Activated CD4-positive, alpha-beta T cell treated with anti-CD3 and anti-CD28 coated beads, Interleukin-2, Interleukin-4, amounts not matched to agents 100 ng/mL and 50 ng/mL, durations not matched to agents 16 hours and 8 hours (primary cell): ENCODE measurements around the gene ZBTB7C.

Source experiments
- DNase-seq: peaks from one replicate; pipeline ENCODE4 v3.0.0-alpha.2; 2020; ENCODE audit warnings: low spot score

The ZBTB7C gene

GRCh38 chr18:48324651-48325050, 84.5 kb downstream of the ZBTB7C start:
- DNase-seq = no peak

GRCh38 chr18:48323151-48323550, 86.0 kb downstream of the ZBTB7C start:
- DNase-seq = no peak

GRCh38 chr18:48321536-48321935, 87.6 kb downstream of the ZBTB7C start:
- DNase-seq = no peak

GRCh38 chr18:48321121-48321520, 88.1 kb downstream of the ZBTB7C start:
- no peak for DNase-seq

GRCh38 chr18:48320639-48320945, 88.6 kb downstream of the ZBTB7C start:
- no peak for DNase-seq

- DNase-seq = no peak
Observed at GRCh38 chr18:48319801-48320638, 89.2 kb downstream of the ZBTB7C start.

DNA sequence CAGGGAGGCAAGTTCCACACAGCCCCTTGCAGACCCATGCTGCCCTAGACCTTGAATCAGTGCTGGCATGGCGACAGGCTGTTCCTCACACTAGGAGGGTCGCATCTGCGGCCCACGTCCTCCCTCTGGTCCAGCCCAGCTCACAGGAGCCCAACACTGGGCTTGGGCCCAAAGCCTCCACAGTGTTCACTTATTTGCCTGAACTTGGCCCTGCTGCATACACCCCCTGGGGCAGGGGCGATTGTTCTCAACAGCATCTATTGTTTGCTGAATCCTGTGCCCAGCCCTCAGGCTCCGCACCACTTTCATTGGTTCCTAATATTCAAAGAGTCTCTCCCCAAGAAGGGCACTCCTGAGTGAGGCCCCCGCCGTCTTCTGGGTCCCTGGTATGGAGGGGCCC, 90.7 kb downstream of the ZBTB7C start:
- DNase-seq = no peak

DNA sequence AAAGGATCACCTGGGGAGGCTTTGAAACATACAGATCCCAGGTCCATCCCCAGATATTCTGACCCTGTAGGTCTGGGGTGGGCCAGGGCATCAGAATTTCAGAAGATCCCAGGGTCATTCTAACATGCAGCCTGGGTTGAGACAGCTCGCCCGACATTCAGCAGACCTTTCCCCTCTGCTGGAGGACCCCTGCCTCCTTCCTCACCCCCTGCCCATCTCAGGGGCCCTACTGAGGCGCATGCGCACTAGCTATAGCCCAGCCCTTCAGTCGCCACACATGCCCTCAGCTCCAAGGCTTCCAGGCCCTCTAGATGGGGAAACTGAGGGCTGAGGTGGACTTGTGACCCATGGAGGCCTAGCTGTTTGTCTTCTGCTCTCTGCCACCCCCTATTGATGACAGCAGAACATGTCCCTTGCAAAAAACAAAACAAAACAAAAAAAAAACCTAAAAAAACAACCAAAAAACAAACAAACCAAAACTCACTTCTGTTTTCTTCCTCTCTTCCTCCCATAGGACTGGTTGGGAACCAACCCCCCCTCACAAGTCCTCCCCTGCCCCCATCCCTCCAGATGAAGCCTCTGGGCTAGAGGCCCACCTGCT, 91.3 kb downstream of the ZBTB7C start:
- no peak for DNase-seq

DNA sequence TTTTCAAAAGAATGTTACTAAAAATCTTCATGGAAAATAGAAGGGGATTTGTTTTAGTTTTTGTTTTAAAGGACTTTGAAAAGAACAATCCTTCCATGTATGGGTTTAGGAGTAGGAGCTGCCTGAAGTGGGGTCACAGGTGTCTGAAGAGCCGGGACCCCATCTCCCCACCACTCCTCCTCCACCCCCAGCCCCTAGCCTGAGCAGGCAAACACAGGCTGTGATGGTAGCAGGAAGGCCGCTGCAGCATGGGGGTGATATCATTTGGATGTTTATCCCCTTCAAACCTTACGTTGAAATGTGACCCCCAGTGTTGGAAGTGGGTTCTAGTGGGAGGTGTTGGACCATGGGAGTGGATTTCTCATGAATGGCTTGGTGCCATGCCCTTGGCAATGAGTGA, 93.0 kb downstream of the ZBTB7C start:
- no peak for DNase-seq

DNA sequence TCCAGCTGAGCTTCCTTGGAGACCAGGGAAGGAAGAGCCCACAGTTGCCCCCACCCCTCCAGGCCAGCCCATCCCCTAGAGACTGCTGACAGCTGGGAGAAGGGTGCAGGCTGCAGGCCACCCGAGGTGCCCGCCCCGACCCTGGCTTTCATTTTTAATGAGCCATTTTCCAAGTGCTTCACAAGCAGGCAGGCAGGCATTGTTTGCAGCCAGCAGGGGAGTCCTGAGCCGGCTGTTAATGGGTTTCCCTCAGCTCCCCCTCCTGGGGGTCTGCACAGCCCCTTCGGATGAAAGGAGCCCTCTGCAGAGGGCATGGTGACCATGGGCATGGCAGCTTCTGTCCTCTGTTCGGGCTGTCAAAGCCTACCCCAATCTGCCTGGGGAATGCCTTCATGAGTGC, 94.5 kb downstream of the ZBTB7C start:
- DNase-seq = no peak

GRCh38 chr18:48313792-48314191, 95.4 kb downstream of the ZBTB7C start:
- no peak for DNase-seq

DNA sequence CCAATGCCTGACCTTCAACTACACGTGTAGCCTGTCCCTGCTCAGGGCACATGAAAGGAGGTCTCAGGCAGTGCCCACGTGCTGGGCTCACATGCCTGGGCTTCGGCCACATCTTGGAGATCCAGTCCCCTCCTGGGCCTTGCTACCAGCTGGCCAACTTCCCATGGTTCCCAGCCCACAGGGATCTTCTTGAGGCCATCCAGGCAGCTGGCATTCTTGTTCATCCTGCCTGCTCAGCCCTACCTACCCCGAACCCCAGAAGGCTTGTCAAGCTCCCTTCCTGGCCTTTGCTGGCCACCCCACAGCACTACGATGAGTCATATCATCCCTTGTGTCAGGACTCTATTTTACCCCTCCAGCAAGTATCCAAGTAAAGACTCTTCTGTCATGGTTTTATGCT, 97.1 kb downstream of the ZBTB7C start:
- no peak for DNase-seq

DNA sequence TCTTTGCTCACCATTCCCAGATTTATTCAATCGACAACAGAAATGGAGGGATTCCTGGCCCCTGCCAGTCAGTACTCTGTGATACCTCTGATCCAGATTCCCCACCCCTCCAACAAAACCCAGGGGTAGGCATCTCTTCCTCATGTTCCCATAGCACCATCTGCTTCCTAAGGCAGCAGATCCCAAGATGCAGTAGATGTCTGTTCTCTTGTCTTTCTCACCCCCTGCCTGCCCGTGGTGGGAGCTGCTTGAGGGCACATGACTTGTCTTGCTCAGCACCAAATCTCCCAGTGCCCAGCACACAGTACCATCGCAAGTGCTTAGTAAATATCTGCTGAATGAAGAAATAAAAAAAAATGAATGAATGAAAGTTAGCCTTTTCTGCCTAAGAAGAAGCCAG, 98.2 kb downstream of the ZBTB7C start:
- no peak for DNase-seq

GRCh38 chr18:48310353-48310752, 98.8 kb downstream of the ZBTB7C start:
- no peak for DNase-seq

- no peak for DNase-seq
Observed at GRCh38 chr18:48308755-48309575, 100.2 kb downstream of the ZBTB7C start.

DNA sequence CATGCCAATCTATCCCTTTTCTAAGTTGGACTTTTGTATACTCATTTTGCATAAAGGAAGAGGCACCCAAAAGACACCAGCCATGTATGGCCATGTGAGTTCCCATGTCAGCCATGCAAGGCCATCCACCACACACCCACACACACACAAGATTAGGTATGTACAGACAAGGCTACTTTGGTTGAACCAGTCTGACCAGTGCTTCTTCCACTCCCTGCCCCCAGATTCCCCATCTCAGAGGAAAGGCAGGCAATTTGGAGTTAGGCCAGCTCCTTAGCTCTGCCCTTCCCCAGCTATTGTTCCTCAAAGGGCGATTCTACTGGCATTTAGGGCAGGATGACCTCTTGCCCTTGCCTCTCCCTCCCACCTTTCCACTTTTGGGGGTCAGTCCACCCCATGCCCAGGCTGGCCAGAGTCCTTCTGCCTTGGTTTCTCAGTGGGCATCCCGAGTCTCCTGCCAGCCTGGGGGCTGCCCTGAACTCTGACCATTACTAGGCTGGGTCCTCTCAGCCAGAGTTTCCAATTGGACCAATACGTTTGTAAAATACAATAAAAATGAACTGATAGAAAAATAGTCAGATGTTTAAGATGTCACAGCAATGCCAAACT, 101.1 kb downstream of the ZBTB7C start:
- no peak for DNase-seq

DNA sequence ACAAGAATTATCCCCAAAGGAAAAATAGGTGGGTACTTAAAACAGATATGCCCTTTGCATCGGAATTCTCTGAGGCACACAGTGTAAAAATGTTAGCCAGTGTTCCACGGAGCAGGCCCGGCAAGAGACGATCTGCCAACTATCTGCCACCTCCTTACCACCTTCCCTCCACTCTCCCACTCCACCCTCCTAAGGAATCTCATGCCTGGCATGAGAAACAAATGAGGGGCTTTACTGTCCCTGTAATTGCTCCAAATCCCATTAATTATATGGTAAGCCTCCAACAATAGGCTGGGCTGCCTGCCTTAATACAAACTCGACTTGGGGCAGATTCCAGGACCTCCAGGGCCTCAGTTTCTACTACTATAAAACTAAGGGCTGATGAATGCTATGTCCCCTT, 102.3 kb downstream of the ZBTB7C start:
- no peak for DNase-seq

GRCh38 chr18:48304906-48305693, 104.1 kb downstream of the ZBTB7C start:
- no peak for DNase-seq

DNA sequence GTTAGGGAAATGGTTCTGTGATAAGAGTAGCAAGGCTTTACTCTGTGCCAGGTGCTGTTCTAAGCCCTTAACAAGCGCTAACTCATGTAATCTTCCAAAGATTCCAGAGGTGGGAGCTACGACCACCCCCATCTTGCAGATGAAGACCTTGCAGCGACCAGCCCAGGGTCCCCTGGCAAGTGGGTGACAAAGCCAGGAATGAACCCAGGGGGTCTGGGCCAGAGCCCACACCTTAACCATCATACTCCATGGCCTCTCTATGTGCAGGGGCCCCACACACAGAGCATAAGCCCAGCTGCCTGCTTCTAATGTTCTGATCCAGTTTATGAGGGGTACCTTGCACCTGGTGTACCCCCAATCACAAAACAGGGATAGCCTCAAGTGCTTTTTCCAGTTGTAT, 105.3 kb downstream of the ZBTB7C start:
- no peak for DNase-seq

- DNase-seq = no peak
Observed at GRCh38 chr18:48302736-48303135, 106.4 kb downstream of the ZBTB7C start.

DNA sequence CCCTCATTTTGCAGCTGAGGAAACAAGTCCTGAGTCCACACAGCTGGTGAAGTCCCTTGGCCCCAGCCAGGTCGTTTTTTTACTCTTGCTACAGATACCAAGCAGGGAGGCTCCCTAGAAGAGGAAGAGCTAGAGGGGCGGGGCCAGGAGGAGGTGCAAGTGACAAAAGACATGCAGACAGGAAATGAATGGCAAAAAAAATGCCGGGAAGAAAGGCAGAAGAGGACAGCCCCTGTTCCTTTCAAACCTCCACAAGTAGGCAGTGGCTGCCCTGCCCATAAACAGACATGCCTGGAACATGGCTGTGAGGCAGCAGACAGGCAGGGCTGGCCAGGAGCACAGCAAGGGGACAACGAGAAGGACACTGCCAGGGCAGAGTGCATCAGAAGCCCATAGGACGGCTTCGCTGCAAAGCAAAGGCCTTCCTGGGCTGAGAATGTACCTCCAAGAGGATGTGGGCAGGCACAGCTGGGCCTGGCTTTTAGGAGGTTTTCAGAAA, 108.7 kb downstream of the ZBTB7C start:
- DNase-seq = peak; percentile 3

GRCh38 chr18:48297139-48297538, 112.0 kb downstream of the ZBTB7C start:
- DNase-seq = no peak
